Gastroesophageal sphincter (tissue), 4 donors: Measurements from ENCODE around the gene ARHGAP44. TPM values are rescaled to one million over a fixed set of nuclear protein-coding genes. Genes with fewer than 3 reads are reported as not detected.

ENCODE experiments used
- ATAC-seq: fragments of 150-250 bp; one replicate; pipeline ENCODE4 v1.9.1; 2016; ENCODE audit warnings: mild to moderate bottlenecking, moderate library complexity
- H3K27ac ChIP-seq, 4 donors: fragments of 200-600 bp; sonication (generic) in 3 of 4; 1 replicate in 3 of 4; 2 replicates in 1 of 4; pipeline ENCODE4 v1.5.1; 2016 to 2019
- H3K27me3 ChIP-seq: fragments of 200-600 bp; sonication (generic); one replicate; pipeline ENCODE4 v1.5.1; 2019
- H3K36me3 ChIP-seq, 2 donors: fragments of 200-600 bp; sonication (generic); one replicate each; pipeline ENCODE4 v1.5.1; 2019; ENCODE audit warnings: control low read depth in 1 of 2
- H3K4me1 ChIP-seq, 3 donors: fragments of 200-600 bp; sonication (generic); 1 replicate in 2 of 3; 2 replicates in 1 of 3; pipeline ENCODE4 v1.5.1; 2016 to 2019; ENCODE audit warnings: control low read depth in 2 of 3
- H3K4me3 ChIP-seq, 2 donors: fragments of 200-600 bp; sonication (generic); one replicate each; pipeline ENCODE4 v1.5.1; 2019; ENCODE audit warnings: mild to moderate bottlenecking in 1 of 2, moderate library complexity in 1 of 2
- H3K9me3 ChIP-seq, 3 donors: fragments of 200-600 bp; sonication (generic); one replicate each; pipeline ENCODE4 v1.5.1; 2017 to 2019; ENCODE audit warnings: control low read depth in 2 of 3
- EP300 ChIP-seq: sonication (generic); formaldehyde crosslinking; IDR thresholded peaks from one replicate; pipeline ENCODE4 v1.6.1; 2017; ENCODE audit warnings: antibody characterized with exemption, mild to moderate bottlenecking
- POLR2A ChIP-seq, 2 donors: fragments of 450-650 bp; IDR thresholded peaks; one replicate each; pipeline ENCODE4 v1.6.1; 2017; ENCODE audit warnings: antibody characterized with exemption in 2 of 2, mild to moderate bottlenecking in 2 of 2, moderate library complexity in 1 of 2
- POLR2AphosphoS5 ChIP-seq: sonication (generic); formaldehyde crosslinking; IDR thresholded peaks from one replicate; pipeline ENCODE4 v1.6.1; 2017; ENCODE audit warnings: antibody characterized with exemption
- WGBS, 2 donors: methylation state at CpG; one replicate each; pipeline ENCODE4 v1.1.5; 2018; ENCODE audit warnings: low coverage in 1 of 2; 5-methylcytosine and 5-hydroxymethylcytosine counted together
- total RNA-seq, 4 donors: library from RNA; depleted of rRNA; stranded (reverse); fragments of >200 nt; gene quantifications; one replicate each; pipeline ENCODE4 v1.1.0, GENCODE V29; 2016
- TF ChIP-seq, protein P1 (sequence below), 4 experiments: fragments of 200-600 bp in 2 of 4; fragments of 450-650 bp in 2 of 4; sonication (generic) in 1 of 4; IDR thresholded peaks; one replicate each; pipeline ENCODE4 v1.5.1; 2017 to 2019; ENCODE audit warnings: antibody characterized with exemption in 4 of 4, mild to moderate bottlenecking in 2 of 4, moderate library complexity in 2 of 4

The ARHGAP44 gene
- total RNA-seq, 4 donors from 2014 or later = 4.7 to 12.5 (median 6.5) TPM

DNA sequence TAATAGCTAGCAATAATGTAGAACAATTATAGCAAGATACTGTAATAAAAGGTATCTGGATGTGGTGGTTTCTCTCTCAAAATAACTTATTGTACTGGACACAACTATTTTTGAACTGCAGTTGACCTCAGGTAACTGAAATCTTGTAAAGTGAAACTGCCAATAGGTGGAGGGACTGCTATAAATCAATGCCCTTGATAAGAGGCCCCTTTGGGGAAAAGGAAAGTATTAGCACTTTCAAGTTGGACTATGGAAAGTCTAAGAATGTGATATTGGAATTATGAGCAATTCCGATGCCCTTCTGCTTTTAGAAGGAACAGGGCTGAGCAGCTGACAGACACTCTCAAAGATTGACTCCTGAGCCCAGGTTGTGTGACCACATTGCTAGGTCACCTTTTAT is 44.5 kb upstream of the ARHGAP44 start:
- peaks cover 0 to 32% (median 5%) of the 10 kb centered on the region in 3 donors for H3K4me1 ChIP-seq
- no peak overlapping the region for H3K4me3 ChIP-seq
- peak overlapping the region in 3 of 4 donors; percentile 33 to 70 (median 50) for H3K27ac ChIP-seq
- WGBS, 2 donors = 89 to 100% methylated on average over 1 of the region's 1 CpG
- peaks cover 0 to 36% of the 10 kb centered on the region in 2 donors for H3K36me3 ChIP-seq
- TF ChIP-seq, protein P1, sequence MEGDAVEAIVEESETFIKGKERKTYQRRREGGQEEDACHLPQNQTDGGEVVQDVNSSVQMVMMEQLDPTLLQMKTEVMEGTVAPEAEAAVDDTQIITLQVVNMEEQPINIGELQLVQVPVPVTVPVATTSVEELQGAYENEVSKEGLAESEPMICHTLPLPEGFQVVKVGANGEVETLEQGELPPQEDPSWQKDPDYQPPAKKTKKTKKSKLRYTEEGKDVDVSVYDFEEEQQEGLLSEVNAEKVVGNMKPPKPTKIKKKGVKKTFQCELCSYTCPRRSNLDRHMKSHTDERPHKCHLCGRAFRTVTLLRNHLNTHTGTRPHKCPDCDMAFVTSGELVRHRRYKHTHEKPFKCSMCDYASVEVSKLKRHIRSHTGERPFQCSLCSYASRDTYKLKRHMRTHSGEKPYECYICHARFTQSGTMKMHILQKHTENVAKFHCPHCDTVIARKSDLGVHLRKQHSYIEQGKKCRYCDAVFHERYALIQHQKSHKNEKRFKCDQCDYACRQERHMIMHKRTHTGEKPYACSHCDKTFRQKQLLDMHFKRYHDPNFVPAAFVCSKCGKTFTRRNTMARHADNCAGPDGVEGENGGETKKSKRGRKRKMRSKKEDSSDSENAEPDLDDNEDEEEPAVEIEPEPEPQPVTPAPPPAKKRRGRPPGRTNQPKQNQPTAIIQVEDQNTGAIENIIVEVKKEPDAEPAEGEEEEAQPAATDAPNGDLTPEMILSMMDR (IDR thresholded peaks at IDR 0.05) = no peak
- no peak for TF ChIP-seq EP300
- no peak for TF ChIP-seq POLR2A (IDR thresholded peaks at IDR 0.05)
- no peak for TF ChIP-seq POLR2AphosphoS5
- ATAC-seq = no peak
- no peaks in the 10 kb centered on the region for H3K9me3 ChIP-seq
- no peaks in the 10 kb centered on the region for H3K27me3 ChIP-seq

DNA sequence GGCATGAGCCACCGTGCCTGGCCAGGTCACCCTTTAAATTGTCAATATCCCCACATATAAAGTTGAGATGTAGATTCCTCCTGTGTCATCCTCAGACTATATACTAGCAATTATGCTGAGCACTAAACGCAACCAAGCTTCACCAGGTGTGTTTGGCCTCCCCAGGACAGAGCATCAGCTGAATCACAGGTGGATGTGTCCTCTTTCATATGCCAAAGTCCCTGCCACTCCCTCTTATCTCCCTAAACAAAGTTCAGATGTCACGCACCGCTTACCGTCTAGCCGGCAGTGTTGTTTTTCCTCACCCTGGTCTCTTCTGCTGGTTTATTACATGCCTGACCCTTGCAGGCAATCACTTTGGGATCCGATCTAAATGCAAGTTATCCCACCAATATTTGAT is 43.8 kb upstream of the ARHGAP44 start:
- no peak for TF ChIP-seq POLR2AphosphoS5
- TF ChIP-seq EP300 = no peak
- TF ChIP-seq, protein P1 (IDR thresholded peaks at IDR 0.05) = no peak
- TF ChIP-seq POLR2A (IDR thresholded peaks at IDR 0.05) = no peak
- H3K4me1 ChIP-seq = peaks cover 0 to 32% (median 5%) of the 10 kb centered on the region in 3 donors
- H3K27me3 ChIP-seq = no peaks in the 10 kb centered on the region
- 83 to 84% methylated on average over 5 to 7 of the region's 7 CpGs for WGBS, 2 donors
- no peak overlapping the region for H3K27ac ChIP-seq
- no peaks in the 10 kb centered on the region for H3K9me3 ChIP-seq
- ATAC-seq = no peak
- peaks cover 0 to 34% of the 10 kb centered on the region in 2 donors for H3K36me3 ChIP-seq
- no peak overlapping the region for H3K4me3 ChIP-seq

DNA sequence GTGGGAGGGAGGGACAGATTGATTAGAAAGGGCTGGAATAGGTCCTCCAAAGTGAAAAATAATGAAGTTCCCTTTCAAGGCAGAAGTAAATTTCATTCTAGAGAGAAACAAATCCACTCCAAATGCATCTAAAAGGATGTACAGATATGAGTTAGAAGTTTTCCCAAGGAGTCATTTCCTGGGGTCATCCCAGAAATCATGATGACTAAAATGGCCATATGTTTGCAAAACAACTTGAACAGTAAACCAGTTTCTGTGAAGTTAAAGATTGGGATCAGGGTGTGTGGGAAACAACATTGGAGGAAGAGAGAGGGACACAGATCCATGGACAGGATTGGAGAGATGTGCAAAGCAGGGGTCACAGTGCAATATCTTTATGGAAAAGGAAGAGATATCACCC is 32.5 kb upstream of the ARHGAP44 start:
- H3K9me3 ChIP-seq = no peaks in the 10 kb centered on the region
- TF ChIP-seq, protein P1 (IDR thresholded peaks at IDR 0.05) = no peak
- no peak for TF ChIP-seq EP300
- TF ChIP-seq POLR2A (IDR thresholded peaks at IDR 0.05) = no peak
- TF ChIP-seq POLR2AphosphoS5 = no peak
- H3K4me3 ChIP-seq = no peak overlapping the region
- H3K27me3 ChIP-seq = no peaks in the 10 kb centered on the region
- no peak overlapping the region for H3K27ac ChIP-seq
- H3K36me3 ChIP-seq = peaks cover 0 to 93% of the 10 kb centered on the region in 2 donors
- no peaks in the 10 kb centered on the region for H3K4me1 ChIP-seq
- no peak for ATAC-seq

DNA sequence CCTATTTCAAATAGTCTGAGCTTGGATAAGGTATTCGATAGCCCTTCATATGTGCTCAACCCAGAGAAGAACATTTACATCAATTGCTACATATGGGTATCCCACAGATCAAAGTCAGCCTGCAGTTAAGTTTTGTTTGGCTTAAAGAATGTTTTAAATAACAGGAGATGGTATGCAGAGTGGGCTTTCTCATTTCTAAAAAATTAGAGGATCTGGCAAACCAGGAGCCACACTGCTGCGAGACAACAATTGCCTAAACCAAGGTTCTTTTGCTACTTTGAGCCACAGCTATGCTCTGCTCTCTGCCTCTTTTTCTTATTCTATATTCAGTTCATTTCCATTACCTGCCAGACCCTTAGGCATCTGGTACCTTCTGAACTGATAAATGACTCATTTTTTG is 30.2 kb upstream of the ARHGAP44 start:
- H3K36me3 ChIP-seq = peaks cover 0 to 92% of the 10 kb centered on the region in 2 donors
- no peak for ATAC-seq

DNA sequence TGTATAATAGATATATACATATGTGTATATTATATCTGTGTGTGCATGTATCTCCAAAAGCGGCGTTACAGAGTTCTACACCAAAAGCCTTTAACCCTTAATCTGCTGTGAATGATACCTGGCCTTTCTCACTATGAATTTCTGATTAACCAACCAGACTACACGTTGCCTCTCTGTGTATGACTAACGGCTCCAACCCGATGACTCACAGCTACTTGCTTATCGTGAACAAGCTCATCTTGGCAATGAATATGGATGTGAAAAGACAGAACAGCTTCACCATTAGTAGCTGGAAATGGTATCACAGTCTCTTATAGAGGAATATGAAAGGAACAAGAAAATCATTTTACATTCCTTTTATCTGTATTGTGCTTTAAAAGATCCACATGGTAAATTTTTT is 23.8 kb upstream of the ARHGAP44 start:
- WGBS, 2 donors = 25 to 41% methylated on average over 6 of the region's 6 CpGs
- Histone ChIP-seq H3K4me1 (no peaks in the 10 kb centered on the region), H3K36me3 (peaks cover 0 to 41% of the 10 kb centered on the region in 2 donors), H3K27ac (no peak overlapping the region), H3K4me3 (no peak overlapping the region), H3K27me3 (no peaks in the 10 kb centered on the region), H3K9me3 (no peaks in the 10 kb centered on the region)
- peak; percentile 48 for ATAC-seq
- TF ChIP-seq EP300 = no peak
- TF ChIP-seq POLR2AphosphoS5 = peak; percentile 30

More for the DNA sequence above, 30.2 kb upstream of the ARHGAP44 start:
- Histone ChIP-seq H3K9me3 (no peaks in the 10 kb centered on the region), H3K4me3 (no peak overlapping the region), H3K27ac (no peak overlapping the region), H3K4me1 (no peaks in the 10 kb centered on the region), H3K27me3 (no peaks in the 10 kb centered on the region)
- WGBS, 2 donors = 45 to 71% methylated on average over 2 of the region's 2 CpGs
- TF ChIP-seq POLR2AphosphoS5 = no peak
- TF ChIP-seq POLR2A (IDR thresholded peaks at IDR 0.05) = no peak
- TF ChIP-seq, protein P1 (IDR thresholded peaks at IDR 0.05) = no peak
- no peak for TF ChIP-seq EP300
